ENCODE results near the gene NEDD4L.

GRCh38 chr18:58047556-58047882, 3.5 kb downstream of the NEDD4L start:
- TF ChIP-seq YY1 (tag by site-specific recombination; IDR thresholded peaks at IDR 0.05) = no peak
- TF ChIP-seq CTCF (tag by site-specific recombination; IDR thresholded peaks at IDR 0.05) = no peak
- no peak for TF ChIP-seq ZNF692 (tag by site-specific recombination; IDR thresholded peaks at IDR 0.05)
- TF ChIP-seq ZNF658 (tag by site-specific recombination; IDR thresholded peaks at IDR 0.05) = no peak
